MM.1S (cell line): ENCODE results near the gene ADGRL3.

Experiments used
- DNase-seq: peaks from one replicate; pipeline ENCODE4 v3.0.0-alpha.2; 2015
- H2AFZ ChIP-seq: fragments of 300-600 bp; sonication (generic); 2 replicates; pipeline ENCODE4 v1.6.0; 2016; ENCODE audit warnings: antibody characterized with exemption, low read length
- H3F3A ChIP-seq: fragments of 300-600 bp; sonication (generic); 2 replicates; pipeline ENCODE4 v1.6.1; 2016; ENCODE audit warnings: mild to moderate bottlenecking, antibody characterized with exemption, low read length, moderate library complexity, mixed read lengths; ENCODE audit not compliant: insufficient read depth
- H3K27ac ChIP-seq: fragments of 300-600 bp; sonication (generic); 2 replicates; pipeline ENCODE4 v1.5.1; 2016; ENCODE audit warnings: mild to moderate bottlenecking, low read length
- H3K27me3 ChIP-seq: fragments of 300-600 bp; sonication (generic); replicated peaks from 2 replicates; pipeline ENCODE4 v1.6.0; 2016; ENCODE audit warnings: low read length; ENCODE audit not compliant: insufficient read depth
- H3K36me3 ChIP-seq: fragments of 300-600 bp; sonication (generic); replicated peaks from 2 replicates; pipeline ENCODE4 v1.6.1; 2016; ENCODE audit warnings: mild to moderate bottlenecking, low read length, mixed read lengths; ENCODE audit not compliant: insufficient read depth
- H3K4me1 ChIP-seq: fragments of 300-600 bp; sonication (generic); 2 replicates; pipeline ENCODE4 v1.6.1; 2016; ENCODE audit warnings: low read length, mixed read lengths
- H3K4me2 ChIP-seq: fragments of 300-600 bp; sonication (generic); 2 replicates; pipeline ENCODE4 v1.6.0; 2016; ENCODE audit warnings: low read depth, low read length
- H3K4me3 ChIP-seq: fragments of 300-600 bp; sonication (generic); 2 replicates; pipeline ENCODE4 v1.5.1; 2016; ENCODE audit warnings: low read length, mixed read lengths
- H3K79me2 ChIP-seq: fragments of 300-600 bp; sonication (generic); 2 replicates; pipeline ENCODE4 v1.6.1; 2016; ENCODE audit warnings: mixed run types, low read length, mixed read lengths
- H3K9ac ChIP-seq: fragments of 300-600 bp; sonication (generic); 2 replicates; pipeline ENCODE4 v1.6.1; 2016; ENCODE audit warnings: low read length, mixed read lengths
- H3K9me2 ChIP-seq: fragments of 300-600 bp; sonication (generic); replicated peaks from 2 replicates; pipeline ENCODE4 v1.6.1; 2016; ENCODE audit warnings: mild to moderate bottlenecking, low read length, mixed read lengths; ENCODE audit not compliant: insufficient read depth
- H3K9me3 ChIP-seq: fragments of 300-600 bp; sonication (generic); replicated peaks from 2 replicates; pipeline ENCODE4 v1.6.1; 2016; ENCODE audit warnings: mild to moderate bottlenecking, low read length, mixed read lengths; ENCODE audit not compliant: insufficient read depth
- H4K20me1 ChIP-seq: fragments of 300-600 bp; sonication (generic); 2 replicates; pipeline ENCODE4 v1.6.1; 2016; ENCODE audit warnings: mild to moderate bottlenecking, low read length, moderate library complexity, mixed read lengths; ENCODE audit not compliant: insufficient read depth
- CTCF ChIP-seq: fragments of 300-600 bp; sonication (generic); IDR thresholded peaks from 2 replicates; pipeline ENCODE4 v1.5.1; 2016; ENCODE audit warnings: antibody characterized with exemption, low read length, mixed read lengths
- EZH2 ChIP-seq: fragments of 300-600 bp; sonication (generic); optimal IDR thresholded peaks from 2 replicates; pipeline ENCODE3; 2017; ENCODE audit warnings: low read depth, mild to moderate bottlenecking, antibody characterized with exemption, low read length, mixed read lengths
- EZH2phosphoT487 ChIP-seq: fragments of 300-600 bp; sonication (generic); IDR thresholded peaks from 2 replicates; pipeline ENCODE4 v1.6.1; 2018; ENCODE audit warnings: antibody characterized with exemption, low read length

ADGRL3 gene

GRCh38 chr4:61200916-61201526, 895 bp downstream of the ADGRL3 start:
- H2AFZ ChIP-seq = peak overlapping the region; percentile 58
- H3K9ac ChIP-seq = peak overlapping the region; percentile 10; the same call in 1 of the 2 replicates

GRCh38 chr4:61201561-61201960, 1.4 kb downstream of the ADGRL3 start:
- no peaks in the 10 kb centered on the region for H3F3A ChIP-seq
- H3K36me3 ChIP-seq = no peaks in the 10 kb centered on the region
- H4K20me1 ChIP-seq = no peaks in the 10 kb centered on the region
- no peak for DNase-seq
- H3K4me3 ChIP-seq = peak overlapping the region; percentile 56
- no peaks in the 10 kb centered on the region for H3K79me2 ChIP-seq
- H3K4me1 ChIP-seq = no peaks in the 10 kb centered on the region
- H3K9me3 ChIP-seq = no peaks in the 10 kb centered on the region
- peak overlapping the region; percentile 58 for H2AFZ ChIP-seq
- H3K4me2 ChIP-seq = peak overlapping the region; percentile 75
- no peak overlapping the region for H3K27ac ChIP-seq
- no peaks in the 10 kb centered on the region for H3K9me2 ChIP-seq
- no peaks in the 10 kb centered on the region for H3K27me3 ChIP-seq
- peak overlapping the region; percentile 10; the same call in 1 of the 2 replicates for H3K9ac ChIP-seq
- TF ChIP-seq CTCF (no peak), EZH2phosphoT487 (no peak), EZH2 (no peak)

More at GRCh38 chr4:61200916-61201526, 895 bp downstream of the ADGRL3 start:
- Histone ChIP-seq H3K4me2 (peak overlapping the region; percentile 75), H4K20me1 (no peaks in the 10 kb centered on the region), H3K27me3 (no peaks in the 10 kb centered on the region), H3F3A (no peaks in the 10 kb centered on the region), H3K9me3 (no peaks in the 10 kb centered on the region), H3K4me1 (no peaks in the 10 kb centered on the region), H3K4me3 (peak overlapping the region; percentile 56), H3K36me3 (no peaks in the 10 kb centered on the region), H3K27ac (no peak overlapping the region), H3K79me2 (no peaks in the 10 kb centered on the region), H3K9me2 (no peaks in the 10 kb centered on the region)
- TF ChIP-seq CTCF (no peak), EZH2phosphoT487 (no peak), EZH2 (no peak)
- no peak for DNase-seq

GRCh38 chr4:61201961-61202637, 2.0 kb downstream of the ADGRL3 start:
- Histone ChIP-seq H3K36me3 (no peaks in the 10 kb centered on the region), H3K4me2 (peak overlapping the region; percentile 75; the same call in 1 of the 2 replicates), H4K20me1 (no peaks in the 10 kb centered on the region), H3K9me2 (no peaks in the 10 kb centered on the region), H3K9ac (no peak overlapping the region), H3K9me3 (no peaks in the 10 kb centered on the region), H3F3A (no peaks in the 10 kb centered on the region), H3K27ac (no peak overlapping the region), H3K27me3 (no peaks in the 10 kb centered on the region), H3K4me1 (no peaks in the 10 kb centered on the region), H3K4me3 (peak overlapping the region; percentile 56), H2AFZ (peak overlapping the region; percentile 58), H3K79me2 (no peaks in the 10 kb centered on the region)
- TF ChIP-seq EZH2 (no peak), EZH2phosphoT487 (no peak), CTCF (no peak)
- DNase-seq = no peak
